Measurements from ENCODE around the gene PGRMC2.

- TF ChIP-seq ZNF274 (IDR thresholded peaks at IDR 0.05; ENCODE audit: low read depth, low read length) (no peak), YY1 (IDR thresholded peaks at IDR 0.05; ENCODE audit: insufficient read depth, insufficient read length) (no peak), SUZ12 (IDR thresholded peaks at IDR 0.05; ENCODE audit: extremely low read depth, insufficient read depth, insufficient read length) (no peak)
Measured at GRCh38 chr4:128328106-128328505, 40.5 kb upstream of the PGRMC2 start.

Measured in NT2/D1 (cell line).